Measurements from ENCODE around the gene TCIRG1. TPM values are rescaled to one million over a fixed set of nuclear protein-coding genes. Genes with fewer than 3 reads are reported as not detected.
"Not testable (repeated sequence)": the region's sequence is repeated elsewhere in the genome, so short reads cannot be mapped to it uniquely, and the experiment has no call there.

The TCIRG1 gene, protein sequence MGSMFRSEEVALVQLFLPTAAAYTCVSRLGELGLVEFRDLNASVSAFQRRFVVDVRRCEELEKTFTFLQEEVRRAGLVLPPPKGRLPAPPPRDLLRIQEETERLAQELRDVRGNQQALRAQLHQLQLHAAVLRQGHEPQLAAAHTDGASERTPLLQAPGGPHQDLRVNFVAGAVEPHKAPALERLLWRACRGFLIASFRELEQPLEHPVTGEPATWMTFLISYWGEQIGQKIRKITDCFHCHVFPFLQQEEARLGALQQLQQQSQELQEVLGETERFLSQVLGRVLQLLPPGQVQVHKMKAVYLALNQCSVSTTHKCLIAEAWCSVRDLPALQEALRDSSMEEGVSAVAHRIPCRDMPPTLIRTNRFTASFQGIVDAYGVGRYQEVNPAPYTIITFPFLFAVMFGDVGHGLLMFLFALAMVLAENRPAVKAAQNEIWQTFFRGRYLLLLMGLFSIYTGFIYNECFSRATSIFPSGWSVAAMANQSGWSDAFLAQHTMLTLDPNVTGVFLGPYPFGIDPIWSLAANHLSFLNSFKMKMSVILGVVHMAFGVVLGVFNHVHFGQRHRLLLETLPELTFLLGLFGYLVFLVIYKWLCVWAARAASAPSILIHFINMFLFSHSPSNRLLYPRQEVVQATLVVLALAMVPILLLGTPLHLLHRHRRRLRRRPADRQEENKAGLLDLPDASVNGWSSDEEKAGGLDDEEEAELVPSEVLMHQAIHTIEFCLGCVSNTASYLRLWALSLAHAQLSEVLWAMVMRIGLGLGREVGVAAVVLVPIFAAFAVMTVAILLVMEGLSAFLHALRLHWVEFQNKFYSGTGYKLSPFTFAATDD
- 85.7 TPM for polyA plus RNA-seq (2012; ENCODE audit: low read depth, missing spikeins)

DNA sequence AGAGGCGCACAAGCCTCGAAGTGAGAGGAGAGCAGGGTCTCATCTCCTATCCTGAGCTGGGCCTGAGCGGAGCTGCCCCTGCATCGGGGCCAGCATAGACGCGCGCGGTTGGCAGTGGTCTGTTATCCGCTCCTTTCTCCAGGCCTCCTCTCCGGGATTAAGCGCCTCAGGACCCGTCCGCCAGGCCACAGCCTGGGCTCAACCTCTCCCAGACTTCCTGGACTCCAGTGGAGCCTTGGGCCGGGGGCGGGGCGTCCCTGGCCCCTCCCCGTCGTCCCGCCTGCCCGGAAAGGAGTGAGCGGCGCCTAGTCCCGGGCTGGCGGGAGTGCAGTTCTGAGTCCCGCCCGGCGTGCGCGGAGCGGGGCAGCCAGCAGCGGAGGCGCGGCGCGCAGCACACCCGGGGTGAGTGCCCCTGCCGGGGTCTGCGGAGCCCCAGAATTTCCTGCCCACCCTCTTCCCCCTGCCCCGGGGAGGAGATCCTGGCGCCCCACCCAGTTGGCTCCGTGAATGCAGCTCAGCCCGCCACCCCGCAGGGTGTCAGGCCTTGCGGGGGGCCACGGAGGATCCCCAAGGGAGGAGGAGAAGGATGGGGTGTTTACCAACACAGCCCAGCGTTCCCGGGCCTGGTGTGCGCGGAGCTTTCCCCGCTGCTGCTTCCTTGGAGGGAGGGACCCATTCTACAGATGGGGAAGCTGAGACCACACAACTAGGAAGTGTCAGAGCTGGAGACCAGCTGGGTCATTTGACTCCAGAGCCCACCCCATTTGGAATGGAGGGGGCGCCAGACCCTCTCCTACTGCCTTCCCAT is at the start of gene TCIRG1:
TSS of gene TCIRG1 (plus strand) at position 308 of the 808 bp plus-strand sequence. CDS start 2,247 bp downstream, outside the sequence.
- DNase-seq (ENCODE audit: insufficient read length, low spot score) (peak; percentile 93), FAIRE-seq (peak; percentile 87)
- peak; percentile 59; the same call in 1 of the 2 replicates for TF ChIP-seq TAF1 (IDR thresholded peaks at IDR 0.05; ENCODE audit: low read depth, low read length)
- TF ChIP-seq POU2F2 (IDR thresholded peaks at IDR 0.05; ENCODE audit: low read depth, low read length): no peak
- TF ChIP-seq PAX5 (IDR thresholded peaks at IDR 0.05; ENCODE audit: insufficient read depth, low read length, severe bottlenecking): no peak
- TF ChIP-seq POLR2AphosphoS5 (IDR thresholded peaks at IDR 0.05; ENCODE audit: low read depth, low read length): 0 out of 2 replicates have a peak, but pooled peaks have one; percentile 43
- TF ChIP-seq SPI1 (IDR thresholded peaks at IDR 0.05; ENCODE audit: low read depth, low read length): no peak
- peak; percentile 77 for TF ChIP-seq POLR2A (IDR thresholded peaks at IDR 0.05; ENCODE audit: low read depth, low read length)

DNA sequence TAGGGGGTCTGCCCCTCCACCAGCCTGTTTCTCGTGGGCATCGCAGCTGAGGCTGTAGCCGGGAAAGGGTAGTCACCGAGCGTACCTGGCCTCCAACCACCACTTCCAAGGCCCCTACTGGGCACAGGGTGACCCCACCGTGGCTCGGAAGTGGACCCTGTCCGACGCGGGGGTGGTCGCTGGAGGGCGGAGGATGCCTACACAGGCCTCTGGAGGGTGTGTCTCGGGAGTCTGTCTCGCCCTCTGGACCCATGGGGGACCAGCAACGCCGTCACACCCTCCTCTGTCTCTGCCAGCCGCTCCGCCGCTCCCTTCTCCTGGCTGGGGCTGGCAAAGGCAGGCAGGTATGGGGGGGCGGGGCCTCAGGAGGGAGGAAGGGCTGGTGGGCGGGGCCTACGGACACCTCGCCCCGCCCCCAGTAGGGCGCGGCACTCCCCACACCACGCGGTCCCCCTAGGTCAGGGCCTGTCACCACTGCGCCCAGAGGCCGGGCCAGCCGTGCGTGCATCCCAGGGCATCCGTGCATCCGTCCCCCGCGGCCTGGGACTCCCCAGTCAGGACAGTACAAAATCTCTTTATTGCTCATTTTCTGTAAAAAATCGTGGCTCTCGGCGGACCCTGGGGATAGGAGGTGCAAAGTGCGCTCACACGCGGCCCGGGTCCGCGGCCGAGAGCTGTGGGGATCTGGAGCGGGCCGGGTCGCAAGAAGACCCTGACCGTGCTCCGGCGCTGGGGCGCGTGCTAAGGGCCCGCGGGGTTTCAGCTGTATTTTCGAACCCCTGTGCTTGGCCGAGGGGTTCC is 48.1 kb upstream of the TCIRG1 start:
- DNase-seq (ENCODE audit: insufficient read length, low spot score); FAIRE-seq: not testable (repeated sequence)

DNA sequence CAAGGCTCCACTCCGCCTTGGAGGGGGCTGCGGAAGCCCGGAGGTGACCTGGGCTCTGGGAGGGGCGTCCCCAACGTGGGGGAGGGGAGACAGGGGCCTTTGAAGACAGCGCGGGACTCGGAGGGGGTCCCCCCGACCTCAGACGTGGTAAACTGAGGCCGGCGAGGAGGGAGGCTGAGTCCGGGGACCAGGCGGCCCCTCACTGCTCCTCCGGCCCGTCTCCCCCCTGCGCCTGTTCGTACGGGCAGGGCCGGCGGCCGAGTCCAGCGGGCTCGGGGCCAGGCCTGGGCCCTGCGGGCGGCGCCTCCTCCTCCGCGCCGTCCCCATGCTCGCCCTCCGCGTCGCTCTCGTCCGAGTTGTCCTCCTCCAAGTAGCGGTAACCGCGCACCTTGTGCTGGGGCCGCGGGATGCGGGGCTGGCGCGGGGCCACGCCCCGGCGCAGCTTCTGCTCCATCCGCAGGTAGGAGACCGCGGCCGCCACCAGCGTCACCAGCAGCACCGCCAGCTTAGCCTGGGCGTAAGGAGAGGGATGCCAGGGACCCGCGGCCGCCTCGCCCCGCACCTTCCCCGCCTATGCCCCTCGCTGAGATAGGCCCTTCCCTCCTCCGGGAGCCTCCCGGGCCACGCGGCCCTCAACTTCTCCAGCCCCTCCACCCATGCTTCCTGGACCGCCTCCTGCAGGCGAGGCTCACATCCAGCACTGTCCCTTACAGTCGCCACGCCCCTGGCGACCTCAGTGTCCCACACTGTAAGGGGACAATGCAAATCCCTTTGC is 47.3 kb upstream of the TCIRG1 start:
- DNase-seq (ENCODE audit: insufficient read length, low spot score); FAIRE-seq: not testable (repeated sequence)

DNA sequence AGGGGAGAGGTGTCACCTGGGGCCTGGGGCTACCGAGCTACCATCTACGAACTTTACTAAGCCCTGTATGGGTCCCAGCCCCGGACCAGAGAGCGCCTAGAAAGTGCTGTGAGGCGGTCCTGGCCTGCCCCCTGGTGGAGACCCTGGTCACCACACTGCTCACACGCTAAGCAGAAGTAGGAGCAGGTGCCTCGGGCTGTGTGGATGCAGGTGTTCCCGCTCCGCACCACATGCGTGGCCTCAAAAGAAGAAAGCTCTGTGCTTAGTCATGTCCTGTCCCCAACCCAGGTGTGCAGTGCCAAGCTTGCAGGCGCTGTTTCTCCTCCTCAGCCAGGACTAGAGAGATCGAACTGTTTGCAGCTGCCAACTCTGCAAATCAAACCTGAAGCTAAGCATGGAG is 45.0 kb upstream of the TCIRG1 start:
- not testable (repeated sequence) for DNase-seq (ENCODE audit: insufficient read length, low spot score); FAIRE-seq

DNA sequence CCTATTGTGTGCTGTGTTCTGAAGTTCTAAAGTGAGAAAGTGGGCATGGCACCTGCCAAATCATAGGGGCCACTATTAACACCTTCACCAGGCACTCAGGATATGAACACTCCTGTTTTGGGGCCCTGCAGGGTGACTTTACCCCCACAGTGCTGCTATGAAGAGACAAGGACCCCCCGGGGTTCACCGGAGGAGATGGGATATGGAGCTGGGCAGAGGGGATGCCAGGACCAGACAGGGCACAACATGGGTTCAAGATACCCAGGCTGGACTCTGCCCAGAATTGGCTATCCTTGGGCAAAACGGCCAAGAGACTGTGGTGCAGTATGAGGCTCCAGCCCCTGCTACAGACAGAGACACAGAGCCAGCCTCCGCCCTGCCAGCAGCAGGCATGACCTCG is 44.4 kb upstream of the TCIRG1 start:
- not testable (repeated sequence) for FAIRE-seq; DNase-seq (ENCODE audit: insufficient read length, low spot score)

DNA sequence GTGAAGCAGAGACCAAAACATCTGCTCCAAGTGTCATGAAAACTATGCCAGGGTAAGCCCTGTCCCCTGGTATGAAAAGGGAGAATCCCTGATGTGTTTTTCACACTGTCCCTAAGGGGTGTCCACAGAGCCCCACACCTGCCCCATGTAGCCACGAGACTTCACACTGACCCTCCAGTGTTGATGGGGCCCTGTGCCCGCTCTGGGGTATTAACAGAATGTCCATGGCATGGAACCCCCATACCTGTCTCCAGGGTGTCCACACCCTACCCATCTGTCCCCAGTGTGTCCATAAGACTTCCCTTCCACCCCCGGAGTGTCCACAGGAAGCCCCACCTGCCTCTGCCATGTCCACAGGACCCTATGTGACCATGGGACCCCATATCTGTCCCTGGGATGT is 43.7 kb upstream of the TCIRG1 start:
- not testable (repeated sequence) for DNase-seq (ENCODE audit: insufficient read length, low spot score); FAIRE-seq

DNA sequence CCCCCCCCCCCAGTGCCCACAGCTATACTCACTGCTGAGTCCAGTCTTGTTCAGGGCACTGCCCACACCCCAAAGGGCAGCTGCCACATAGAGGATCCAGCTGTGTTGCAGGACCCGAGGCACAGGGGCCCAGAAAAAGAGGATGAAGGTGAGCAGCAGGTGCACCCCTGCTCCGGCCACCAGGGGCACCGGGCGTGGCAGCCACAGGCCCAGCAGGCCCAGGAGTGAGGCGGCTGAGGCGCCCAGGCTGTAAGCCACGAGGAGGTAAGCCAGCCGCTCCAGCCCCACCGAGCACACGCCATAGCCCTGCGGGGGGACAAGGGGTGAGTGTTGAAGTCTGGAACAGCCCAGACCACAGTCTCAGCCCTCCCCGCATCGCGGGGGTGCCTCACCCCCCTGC is 43.2 kb upstream of the TCIRG1 start:
- DNase-seq (ENCODE audit: insufficient read length, low spot score); FAIRE-seq: not testable (repeated sequence)

DNA sequence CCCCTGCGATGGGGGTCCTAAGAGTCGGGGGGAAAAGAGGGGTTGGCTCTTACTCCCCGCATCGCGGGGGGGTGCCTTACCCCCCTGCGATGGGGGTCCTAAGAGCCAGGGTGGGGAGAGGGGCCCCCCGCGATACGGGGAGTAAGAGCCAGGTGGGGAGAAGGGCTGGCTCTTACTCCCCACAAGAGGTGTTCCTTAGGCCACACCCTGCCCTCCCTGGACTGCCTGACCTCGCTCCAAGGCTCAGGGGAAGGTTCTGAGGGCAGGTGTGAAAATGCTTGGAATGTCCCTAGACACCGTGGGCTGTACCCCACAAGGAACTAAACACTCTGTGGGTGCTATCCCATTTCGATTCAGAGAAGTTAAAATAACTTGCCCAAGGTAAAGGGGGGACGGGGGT is 42.8 kb upstream of the TCIRG1 start:
- DNase-seq (ENCODE audit: insufficient read length, low spot score) (no peak), FAIRE-seq (no peak)
- no peak for TF ChIP-seq POLR2A (IDR thresholded peaks at IDR 0.05; ENCODE audit: low read depth, low read length)
- TF ChIP-seq POU2F2 (IDR thresholded peaks at IDR 0.05; ENCODE audit: low read depth, low read length): no peak
- no peak for TF ChIP-seq PAX5 (IDR thresholded peaks at IDR 0.05; ENCODE audit: insufficient read depth, low read length, severe bottlenecking)
- no peak for TF ChIP-seq SPI1 (IDR thresholded peaks at IDR 0.05; ENCODE audit: low read depth, low read length)

DNA sequence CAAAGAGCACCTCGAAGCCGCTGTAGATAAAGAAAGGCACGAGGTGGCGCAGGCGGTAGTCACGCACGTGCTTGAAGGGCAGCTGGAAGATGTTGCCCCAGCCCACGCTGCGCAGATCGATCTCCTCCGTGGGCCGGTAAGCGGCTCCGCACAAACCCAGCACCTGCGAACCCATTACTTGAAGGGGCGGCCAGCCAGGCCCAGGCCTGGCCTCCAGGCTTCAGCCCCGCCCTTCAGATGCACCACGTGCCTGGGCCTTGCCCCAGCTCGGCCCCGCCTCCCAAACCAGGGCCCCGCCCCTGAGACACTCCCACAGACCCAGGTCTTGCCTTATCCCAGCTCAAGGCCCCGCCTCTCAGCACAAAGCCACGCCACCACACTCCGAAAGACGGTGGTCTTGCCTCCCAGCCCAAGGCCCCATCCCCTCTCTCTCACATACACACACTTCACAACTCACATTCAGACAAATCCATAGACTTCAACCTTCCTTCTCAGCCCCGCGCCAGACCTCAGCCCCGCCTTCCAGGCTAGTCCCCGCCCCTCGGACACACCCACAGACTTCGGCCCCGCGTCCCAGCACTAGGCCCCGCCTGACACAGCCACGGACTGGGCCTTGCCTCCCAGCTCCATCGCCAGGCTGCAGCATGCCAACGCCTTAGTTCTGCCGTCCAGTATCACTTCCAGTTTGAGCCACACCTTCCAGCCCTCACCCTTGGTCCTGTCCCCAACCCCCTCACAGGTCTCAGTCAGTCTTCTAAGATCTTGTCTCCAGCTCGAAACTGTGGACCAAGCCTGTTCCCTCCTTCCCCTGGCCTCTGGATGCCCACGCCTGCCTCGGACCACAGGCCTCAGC is 42.0 kb upstream of the TCIRG1 start:
- FAIRE-seq: no peak
- peak; percentile 18; the same call in 1 of the 2 replicates for TF ChIP-seq POU2F2 (IDR thresholded peaks at IDR 0.05; ENCODE audit: low read depth, low read length)
- TF ChIP-seq SPI1 (IDR thresholded peaks at IDR 0.05; ENCODE audit: low read depth, low read length): no peak
- DNase-seq (ENCODE audit: insufficient read length, low spot score): no peak

Measured in GM12891 (cell line).